GM18517 (cell line): ENCODE results near the gene VWC2L.
A peak's percentile ranks its signal among the peaks of the same experiment; 100 is the strongest.

ENCODE experiments used
- ATAC-seq: cut with Tn5 transposase; IDR thresholded peaks from one replicate; pipeline ENCODE4 v1.9.1; 2021; ENCODE audit warnings: mild to moderate bottlenecking, moderate library complexity; ENCODE audit not compliant: unreplicated experiment

The VWC2L gene

DNA sequence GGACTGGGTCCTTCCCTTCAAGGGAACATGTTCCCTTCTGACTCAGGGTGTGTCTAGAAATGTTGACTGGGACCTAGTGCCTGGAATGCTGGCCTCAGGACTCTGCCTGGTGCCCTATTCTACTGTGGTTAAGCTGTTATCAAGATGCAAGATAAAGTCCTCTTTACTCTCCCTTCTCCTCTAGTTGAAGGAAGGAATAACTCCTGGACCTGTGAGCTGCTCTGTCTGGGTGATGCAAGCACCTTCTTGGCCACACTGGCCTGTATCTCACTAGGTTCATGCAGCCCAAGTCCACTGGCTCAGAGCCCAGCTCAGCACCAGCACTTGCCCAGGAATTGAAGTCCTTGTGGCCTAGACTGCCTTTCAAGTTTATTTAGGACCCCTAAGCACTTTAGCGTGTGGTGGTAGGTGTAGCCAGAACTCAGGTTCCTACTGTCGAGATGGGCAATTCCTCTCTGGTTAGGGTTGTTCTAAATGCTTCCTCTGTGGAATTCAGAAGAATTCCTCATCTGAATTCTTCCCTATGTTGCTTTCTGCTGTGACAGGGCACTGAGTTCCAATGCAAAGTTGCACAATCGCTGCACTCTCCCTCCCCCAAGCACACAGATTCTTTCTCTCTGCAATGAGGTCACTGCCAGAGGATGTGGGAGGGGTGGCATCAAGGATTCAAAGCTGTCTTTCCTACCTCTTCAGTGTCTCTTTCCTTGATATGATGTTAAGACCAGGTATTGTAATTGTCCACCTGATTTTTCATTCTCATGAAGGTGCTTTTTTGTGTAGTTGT lies 54.7 kb downstream of the VWC2L start:
- ATAC-seq: no peak

DNA sequence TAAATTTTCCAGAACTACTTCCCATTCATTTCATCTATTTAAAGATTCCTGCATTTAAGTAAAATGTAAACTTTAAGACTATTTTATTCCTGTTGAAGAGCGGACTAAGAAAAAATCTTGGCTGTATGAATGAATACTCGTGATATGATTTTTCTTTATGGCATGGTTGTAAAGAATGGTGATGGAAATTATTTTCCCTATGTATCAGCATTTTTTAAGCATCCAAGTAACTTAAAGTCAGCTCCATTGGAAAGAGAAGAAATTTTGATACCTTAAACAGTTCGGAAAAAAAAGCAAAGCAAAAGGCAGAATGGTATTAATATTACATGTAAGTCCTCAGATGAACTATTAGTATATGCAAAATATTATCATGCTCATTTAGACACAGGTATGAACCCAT lies 58.9 kb downstream of the VWC2L start:
- no peak for ATAC-seq

- ATAC-seq: no peak
Observed at GRCh38 chr2:214471382-214471781, 60.5 kb downstream of the VWC2L start.

- no peak for ATAC-seq
Observed at GRCh38 chr2:214471990-214472389, 61.1 kb downstream of the VWC2L start.

- ATAC-seq: no peak
Observed at GRCh38 chr2:214477305-214477704, 66.5 kb downstream of the VWC2L start.

DNA sequence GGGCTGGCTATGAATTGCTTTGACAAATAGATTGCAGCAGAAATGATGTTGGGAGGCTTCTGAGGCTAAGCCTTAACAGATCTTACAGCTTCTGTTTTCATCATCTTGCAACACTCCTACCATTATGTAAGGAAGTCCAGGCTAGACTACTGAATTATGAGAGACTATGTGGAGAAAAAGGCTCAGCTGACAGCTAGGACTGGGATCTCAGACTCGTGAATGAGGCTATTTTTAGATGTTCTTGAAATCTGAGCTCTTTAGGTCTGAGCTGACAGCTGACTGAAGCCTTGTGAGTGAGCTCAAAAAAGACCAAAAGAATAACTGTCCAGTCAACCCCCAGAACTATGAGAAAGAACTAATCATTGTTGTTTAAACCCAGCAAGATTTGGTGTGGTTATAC lies 70.3 kb downstream of the VWC2L start:
- no peak for ATAC-seq

GRCh38 chr2:214482728-214483127 lies 71.9 kb downstream of the VWC2L start:
- no peak for ATAC-seq

DNA sequence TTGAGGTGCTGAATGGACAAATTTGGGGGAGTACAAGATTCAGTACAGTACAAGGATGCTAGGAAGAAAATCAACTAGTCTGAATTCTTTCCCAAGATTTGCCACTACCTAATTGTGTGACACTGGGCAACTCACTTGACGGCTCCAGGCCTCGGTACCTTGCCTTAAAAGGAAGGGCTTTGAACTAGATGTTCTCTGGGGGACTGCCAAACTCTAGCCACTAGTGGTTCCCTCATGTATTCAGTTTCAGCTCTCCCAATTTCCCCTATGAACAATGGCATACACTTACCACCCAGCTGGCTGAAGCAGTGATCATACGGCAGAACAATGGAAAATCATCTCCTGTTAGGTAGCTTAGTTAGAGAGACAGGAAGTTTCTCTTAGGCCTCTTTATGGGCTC lies 73.4 kb downstream of the VWC2L start:
- ATAC-seq: no peak

DNA sequence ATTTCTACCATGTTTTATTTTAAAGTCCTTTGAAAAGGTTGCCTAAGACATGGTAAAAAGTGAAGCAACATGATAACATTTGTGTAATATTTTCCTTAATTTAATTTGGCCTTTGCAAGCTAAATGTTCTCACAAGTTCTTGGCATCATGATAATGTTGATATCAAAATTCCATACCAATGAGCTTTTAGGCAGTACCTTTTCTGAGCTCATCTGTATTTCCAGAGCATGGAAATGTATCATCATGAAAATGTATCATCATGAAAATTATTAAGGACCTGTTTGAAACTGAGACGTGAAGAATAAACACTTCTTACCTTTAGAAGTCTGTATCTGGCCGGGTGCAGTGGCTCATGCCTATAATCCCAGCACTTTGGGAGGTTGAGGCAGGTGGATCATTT lies 73.8 kb downstream of the VWC2L start:
- ATAC-seq: no peak

- ATAC-seq: no peak
Observed at GRCh38 chr2:214489181-214489580, 78.3 kb downstream of the VWC2L start.

- ATAC-seq: no peak
Observed at GRCh38 chr2:214489702-214490101, 78.8 kb downstream of the VWC2L start.

- ATAC-seq: no peak
Observed at GRCh38 chr2:214492152-214492551, 81.3 kb downstream of the VWC2L start.

- no peak for ATAC-seq
Observed at GRCh38 chr2:214492608-214493007, 81.8 kb downstream of the VWC2L start.

DNA sequence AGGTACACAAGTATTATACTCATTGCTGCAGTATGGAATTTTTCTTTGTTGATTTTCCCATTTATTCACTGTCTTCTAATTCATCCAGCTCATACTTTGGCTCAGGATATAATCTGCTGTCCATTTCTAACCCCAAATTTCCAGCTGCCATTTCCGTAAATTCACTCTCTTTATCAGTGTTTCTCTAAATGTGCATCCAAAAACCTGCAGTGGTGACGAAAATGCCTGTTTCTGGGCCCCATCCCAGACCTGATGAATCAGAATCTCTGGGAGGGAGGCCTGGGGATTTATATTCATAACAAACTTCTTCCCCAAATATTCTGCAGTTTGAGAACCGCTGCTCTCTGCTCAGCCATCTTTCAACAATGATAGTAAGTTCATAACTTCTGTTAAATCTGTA lies 86.6 kb downstream of the VWC2L start:
- no peak for ATAC-seq

DNA sequence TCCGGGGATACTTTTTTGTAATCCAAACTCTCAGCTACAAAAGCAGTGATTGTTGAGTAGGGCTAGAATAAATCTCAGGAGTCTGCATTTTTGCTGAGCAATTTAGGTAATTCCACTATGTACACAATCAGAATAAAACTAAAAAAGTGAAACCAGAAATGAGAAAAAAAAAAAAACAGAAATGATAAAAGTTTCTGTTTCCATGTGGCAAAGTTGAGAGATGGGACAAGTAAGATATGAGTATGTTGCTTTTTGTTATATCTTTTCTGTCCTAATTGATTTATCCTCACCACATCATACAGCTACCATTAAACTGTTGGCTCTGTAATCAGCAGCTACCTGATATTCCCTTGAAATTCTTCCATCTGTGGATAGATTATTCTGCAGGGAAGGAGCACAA lies 92.7 kb downstream of the VWC2L start:
- peak; percentile 53 for ATAC-seq

DNA sequence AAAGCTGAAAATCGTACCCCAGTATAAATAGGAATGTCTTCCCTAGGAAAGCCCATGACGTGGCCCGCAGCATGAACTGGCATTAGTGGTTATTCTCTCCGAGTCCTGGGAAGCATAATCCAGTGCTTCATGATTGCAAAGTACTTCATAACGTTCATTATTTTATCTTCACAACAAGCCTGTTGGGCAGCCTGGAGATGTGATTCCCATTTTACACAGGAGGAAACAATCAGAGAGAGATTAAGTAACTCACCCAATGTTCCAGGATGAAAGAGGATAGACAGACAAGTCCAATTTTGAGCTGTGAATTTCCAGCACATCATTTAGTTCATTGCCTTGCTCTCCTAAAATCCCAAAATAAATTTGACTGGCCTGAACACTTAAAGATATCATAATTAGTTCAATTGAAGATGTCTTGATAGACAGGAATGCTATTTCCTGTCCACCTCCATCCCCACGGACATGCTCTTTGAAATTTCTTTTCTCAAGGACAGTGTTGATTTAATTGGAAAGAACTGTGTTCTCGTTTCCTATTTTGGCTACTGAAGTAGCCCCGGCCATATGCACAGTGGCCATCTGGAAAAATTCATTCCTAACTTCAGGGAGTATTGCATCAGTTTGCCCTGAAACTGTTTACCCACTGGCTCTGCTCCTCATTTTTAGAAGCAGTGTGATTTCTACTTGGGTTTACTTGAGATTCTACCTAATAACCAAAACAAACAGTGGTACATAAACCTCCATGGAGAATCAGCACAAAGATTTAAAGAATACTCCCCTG lies 93.9 kb downstream of the VWC2L start:
- ATAC-seq: no peak

DNA sequence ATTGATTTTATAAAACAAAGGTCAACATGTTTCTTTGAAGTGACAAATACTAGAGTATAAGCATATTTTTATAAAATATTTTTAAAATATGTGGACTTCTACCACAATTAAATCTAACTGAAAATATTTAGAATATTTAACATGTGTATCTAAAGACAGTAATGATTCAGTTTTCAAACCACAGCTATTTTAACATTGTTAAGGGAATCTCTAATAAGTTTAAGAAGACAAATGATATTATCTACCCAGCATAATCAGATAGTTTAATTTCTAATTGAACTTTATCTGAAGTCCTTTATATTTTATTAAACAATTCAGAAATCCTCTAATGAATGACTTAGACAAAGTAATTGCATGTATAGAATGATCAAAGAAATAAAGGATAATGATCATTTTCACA lies 96.2 kb downstream of the VWC2L start:
- ATAC-seq: no peak

DNA sequence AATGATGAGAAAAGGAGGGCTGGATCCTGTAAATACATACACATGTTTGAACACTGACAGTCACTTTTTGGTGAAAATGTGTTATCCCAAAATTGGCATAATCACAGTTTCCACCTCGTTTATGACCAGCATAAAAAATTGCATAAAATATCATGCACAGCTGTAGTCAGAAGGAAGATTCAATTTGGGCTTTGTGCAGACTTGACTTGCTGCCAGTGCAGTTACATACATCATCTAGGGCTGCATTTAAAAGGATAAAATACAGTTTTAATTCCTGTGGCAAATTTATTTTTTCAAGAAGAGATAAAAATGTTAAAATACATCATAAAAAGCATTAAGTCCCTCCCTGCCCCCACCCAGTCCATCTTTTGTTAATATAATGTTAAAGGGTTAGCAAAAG lies 103.8 kb downstream of the VWC2L start:
- no peak for ATAC-seq

DNA sequence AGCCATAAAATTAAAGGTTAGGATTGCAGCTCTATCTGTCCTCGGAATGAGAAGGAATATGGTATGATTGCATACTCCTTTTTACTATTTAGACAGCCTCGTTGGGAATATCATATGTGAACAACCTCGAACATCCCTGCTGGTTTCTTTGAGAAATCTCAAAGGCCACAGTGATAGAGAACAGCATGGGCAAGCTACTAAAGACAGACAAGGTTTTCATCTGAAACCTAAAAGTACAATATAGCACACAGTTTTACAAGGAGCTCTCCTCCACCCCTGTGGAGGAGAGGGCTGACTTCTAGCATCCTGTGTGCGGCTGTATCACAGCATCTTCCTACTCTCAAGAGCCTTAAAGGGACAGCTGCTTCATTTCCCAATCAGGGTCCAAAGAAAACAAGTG lies 104.3 kb downstream of the VWC2L start:
- ATAC-seq: no peak

- ATAC-seq: no peak
Observed at GRCh38 chr2:214519258-214519818, 108.5 kb downstream of the VWC2L start.

- no peak for ATAC-seq
Observed at GRCh38 chr2:214529021-214529420, 118.2 kb downstream of the VWC2L start.

- no peak for ATAC-seq
Observed at GRCh38 chr2:214529514-214529913, 118.7 kb downstream of the VWC2L start.
